NB4 (cell line): ENCODE measurements around the gene ARPC2.

Experiments used
- DNase-seq: peaks from one replicate; pipeline ENCODE4 v3.0.0; 2010; ENCODE audit warnings: low read depth
- H3K4me3 ChIP-seq: one replicate; pipeline ENCODE4 v1.5.1; 2011; ENCODE audit warnings: mild to moderate bottlenecking, low read depth, low read length, moderate library complexity
- CTCF ChIP-seq: IDR thresholded peaks from one replicate; pipeline ENCODE4 v1.5.1; 2012; ENCODE audit warnings: low read depth, low read length
- MAX ChIP-seq: IDR thresholded peaks from 2 replicates; pipeline ENCODE4 v1.6.1; 2011; ENCODE audit warnings: low read depth, low read length
- MYC ChIP-seq: IDR thresholded peaks from 2 replicates; pipeline ENCODE4 v1.6.1; 2011; ENCODE audit warnings: low read depth, low read length
- POLR2A ChIP-seq: IDR thresholded peaks from 2 replicates; pipeline ENCODE4 v1.6.1; 2011; ENCODE audit warnings: mild to moderate bottlenecking; ENCODE audit not compliant: insufficient read length; ENCODE audit errors: extremely low read depth

The ARPC2 gene

GRCh38 chr2:218187296-218188015, 29.5 kb upstream of the ARPC2 start:
- no peak overlapping the region for H3K4me3 ChIP-seq
- no peak for TF ChIP-seq MAX
- TF ChIP-seq MYC = no peak
- no peak for TF ChIP-seq POLR2A
- no peak for TF ChIP-seq CTCF
- DNase-seq = no peak

GRCh38 chr2:218188528-218188927, 28.5 kb upstream of the ARPC2 start:
- no peak for DNase-seq
- H3K4me3 ChIP-seq = no peak overlapping the region
- TF ChIP-seq MYC (no peak), POLR2A (no peak), CTCF (no peak), MAX (no peak)

- no peak for DNase-seq
- H3K4me3 ChIP-seq = no peak overlapping the region
- TF ChIP-seq CTCF = no peak
- no peak for TF ChIP-seq POLR2A
- no peak for TF ChIP-seq MAX
- TF ChIP-seq MYC = no peak
These were observed 24.0 kb upstream of the ARPC2 start for GRCh38 chr2:218192902-218193430.

- no peak overlapping the region for H3K4me3 ChIP-seq
- no peak for DNase-seq
- no peak for TF ChIP-seq MYC
- TF ChIP-seq POLR2A = no peak
- no peak for TF ChIP-seq CTCF
- TF ChIP-seq MAX = no peak
These were observed 23.3 kb upstream of the ARPC2 start for GRCh38 chr2:218193701-218194100.

GRCh38 chr2:218194880-218195279, 22.1 kb upstream of the ARPC2 start:
- peak; percentile 30 for DNase-seq
- no peak overlapping the region for H3K4me3 ChIP-seq
- TF ChIP-seq POLR2A (no peak), MYC (no peak), CTCF (no peak), MAX (no peak)
